Measurements from ENCODE around the gene DUSP22.

GRCh38 chr6:300494-301198 lies 8.4 kb downstream of the DUSP22 start:
- TF ChIP-seq CTCF (IDR thresholded peaks at IDR 0.05; ENCODE audit: low read depth, low read length, missing input control) (no peak), MAX (IDR thresholded peaks at IDR 0.05) (no peak), YY1 (IDR thresholded peaks at IDR 0.05) (no peak), FOXA1 (IDR thresholded peaks at IDR 0.05) (no peak), GABPA (IDR thresholded peaks at IDR 0.05 in 1 of 2, conservative IDR thresholded peaks at IDR 0.05 in 1 of 2) (no peak), TAF1 (conservative IDR thresholded peaks at IDR 0.05) (no peak), EGR1 (IDR thresholded peaks at IDR 0.05; ENCODE audit: low read depth in 2 of 2) (no peak), JUND (IDR thresholded peaks at IDR 0.05) (no peak), SP1 (IDR thresholded peaks at IDR 0.05) (no peak), ZBTB33 (IDR thresholded peaks at IDR 0.05) (no peak), REST (IDR thresholded peaks at IDR 0.05) (no peak)
